PFSK-1 (cell line): ENCODE measurements around the gene SULF2.

Source experiments
- FOXP2 ChIP-seq: optimal IDR thresholded peaks from 2 replicates; pipeline ENCODE3; 2011; ENCODE audit warnings: borderline replicate concordance, control low read depth, inconsistent platforms; ENCODE audit not compliant: insufficient read depth; ENCODE audit errors: extremely low read length, extremely low read depth
- POLR2AphosphoS5 ChIP-seq: IDR thresholded peaks from 2 replicates; pipeline ENCODE4 v1.6.1; 2012; ENCODE audit warnings: low read depth, mild to moderate bottlenecking, control low read depth, low read length, moderate library complexity
- REST ChIP-seq, 2 experiments: IDR thresholded peaks; 2 replicates each; pipeline versions ENCODE4 v1.6.1 to v1.8.0; 2011 to 2012; ENCODE audit warnings: low read depth in 2 of 2, low read length in 2 of 2, control low read depth in 1 of 2, inconsistent platforms in 1 of 2, mild to moderate bottlenecking in 1 of 2, moderate library complexity in 1 of 2; ENCODE audit not compliant: insufficient read depth in 1 of 2
- SIN3A ChIP-seq: IDR thresholded peaks from 2 replicates; pipeline ENCODE4 v1.6.1; 2012; ENCODE audit warnings: mild to moderate bottlenecking, low read length, moderate library complexity, borderline replicate concordance; ENCODE audit not compliant: insufficient read depth
- TAF1 ChIP-seq: IDR thresholded peaks from 2 replicates; pipeline ENCODE4 v1.6.1; 2012; ENCODE audit warnings: low read length, control low read depth, borderline replicate concordance; ENCODE audit not compliant: insufficient read depth

Gene SULF2

GRCh38 chr20:47815866-47816265, 30.6 kb upstream of the SULF2 start:
- TF ChIP-seq POLR2AphosphoS5 (no peak), TAF1 (no peak), REST (IDR thresholded peaks at IDR 0.05; ENCODE audit: insufficient read depth in 1 of 2, low read depth in 2 of 2, low read length in 2 of 2) (no peak), FOXP2 (no peak), SIN3A (no peak)

DNA sequence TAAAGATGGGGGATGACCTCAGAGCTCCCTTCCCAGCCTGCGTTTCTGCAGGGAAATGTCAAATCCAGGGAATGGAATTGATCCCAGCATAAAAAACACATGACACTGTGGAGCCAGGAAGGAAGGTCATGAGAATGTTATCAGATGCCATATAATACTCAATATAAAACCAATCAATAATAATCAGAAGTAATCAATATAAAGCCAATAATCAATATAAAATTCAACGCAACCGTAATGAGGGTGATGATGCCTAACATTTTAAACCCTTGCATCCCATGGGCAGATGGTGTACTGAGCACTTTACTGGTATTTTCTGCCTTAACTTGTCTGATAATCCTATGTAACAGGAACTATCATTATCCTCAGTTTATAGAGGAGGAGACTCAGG, 30.1 kb upstream of the SULF2 start:
- no peak for TF ChIP-seq TAF1
- TF ChIP-seq POLR2AphosphoS5: no peak
- TF ChIP-seq SIN3A: no peak

DNA sequence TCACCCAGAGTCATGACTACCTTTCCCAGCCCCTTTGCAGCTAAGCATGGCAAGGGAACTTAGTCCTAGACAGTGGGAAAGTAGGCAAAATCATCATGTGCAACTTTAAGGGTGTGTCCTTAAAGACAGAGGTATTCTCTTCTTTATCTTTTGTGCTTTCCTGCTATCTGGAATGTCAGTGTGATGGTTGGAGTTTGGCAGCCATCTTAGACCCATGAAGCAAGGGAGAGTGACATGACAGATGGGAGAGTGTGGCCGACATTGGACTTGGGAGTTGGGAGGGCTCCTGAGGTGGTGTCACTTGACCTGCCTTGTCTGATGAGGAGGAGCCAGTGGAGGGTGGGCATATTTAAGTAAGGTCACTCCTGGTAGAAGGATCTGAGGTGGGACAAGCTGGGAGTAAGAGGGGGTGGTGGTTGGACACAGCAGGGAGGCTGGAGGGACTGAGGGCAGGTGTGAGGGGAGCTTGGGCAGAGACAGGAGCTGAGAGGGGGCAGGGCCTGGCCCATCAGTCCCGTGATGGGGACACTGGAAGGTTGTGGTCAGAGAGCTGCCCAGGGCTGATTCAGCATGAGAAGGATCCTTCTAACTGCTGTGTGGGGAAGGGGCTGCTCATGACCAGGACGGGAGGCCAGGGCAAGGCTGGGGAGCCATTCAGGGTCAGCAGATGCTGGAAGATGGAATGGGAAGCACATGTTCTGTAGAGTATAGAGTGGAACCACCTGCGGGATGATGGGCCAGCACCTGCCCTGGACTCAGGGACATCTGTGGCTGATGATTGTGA, 29.5 kb upstream of the SULF2 start:
- TF ChIP-seq TAF1 (no peak), SIN3A (no peak)

GRCh38 chr20:47810721-47811347, 25.6 kb upstream of the SULF2 start:
- TF ChIP-seq REST (IDR thresholded peaks at IDR 0.05; ENCODE audit: insufficient read depth in 1 of 2, low read depth in 2 of 2, low read length in 2 of 2): no peak
- TF ChIP-seq SIN3A: no peak
- no peak for TF ChIP-seq FOXP2
- TF ChIP-seq POLR2AphosphoS5: no peak
- no peak for TF ChIP-seq TAF1

GRCh38 chr20:47810116-47810677, 24.9 kb upstream of the SULF2 start:
- TF ChIP-seq POLR2AphosphoS5: no peak
- no peak for TF ChIP-seq SIN3A
- no peak for TF ChIP-seq REST (IDR thresholded peaks at IDR 0.05; ENCODE audit: insufficient read depth in 1 of 2, low read depth in 2 of 2, low read length in 2 of 2)
- no peak for TF ChIP-seq FOXP2
- no peak for TF ChIP-seq TAF1

DNA sequence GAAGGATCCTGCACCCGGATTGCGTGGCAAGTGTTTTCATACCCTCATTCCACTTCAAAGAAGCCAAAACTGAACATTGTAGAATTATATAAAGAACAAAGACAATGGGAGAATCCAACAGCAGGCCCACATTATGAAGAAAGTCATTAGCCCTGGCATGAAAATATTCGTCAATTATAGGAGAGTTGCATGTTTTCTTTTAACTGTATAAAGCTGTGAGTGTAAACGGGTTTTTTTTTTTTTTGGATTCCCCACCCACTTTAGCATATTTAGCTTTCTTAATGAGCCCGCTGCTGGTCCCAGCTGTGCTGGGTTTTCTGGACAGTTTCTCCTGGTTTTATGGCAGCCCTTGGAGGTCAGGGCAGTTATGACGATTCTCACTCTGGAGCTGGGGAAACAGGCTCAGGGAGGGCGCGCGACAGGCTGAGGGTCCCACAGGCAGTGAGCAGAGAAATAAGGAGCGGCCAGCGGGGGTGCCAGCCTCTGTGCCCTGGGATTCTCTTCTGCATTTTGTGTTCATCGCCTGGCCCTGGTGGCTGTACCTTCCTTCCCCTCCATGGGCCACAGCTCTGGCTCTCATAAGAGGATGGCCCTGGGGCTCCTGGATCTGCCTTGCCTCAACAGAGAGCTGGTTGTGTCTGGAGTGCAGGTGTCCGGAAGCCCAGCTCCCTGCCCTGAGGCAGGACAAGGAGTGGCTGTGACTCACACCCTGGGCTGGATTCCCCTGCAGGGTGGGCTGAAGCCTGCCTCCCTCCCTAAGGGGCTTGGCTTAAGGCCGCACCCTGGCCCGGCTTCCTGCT, 24.1 kb upstream of the SULF2 start:
- TF ChIP-seq FOXP2: no peak
- TF ChIP-seq SIN3A: no peak
- TF ChIP-seq TAF1: no peak
- TF ChIP-seq POLR2AphosphoS5: no peak
- TF ChIP-seq REST (IDR thresholded peaks at IDR 0.05; ENCODE audit: insufficient read depth in 1 of 2, low read depth in 2 of 2, low read length in 2 of 2): no peak
